Measurements from ENCODE around the gene HRH4. TPM values are rescaled to one million over a fixed set of nuclear protein-coding genes. Genes with fewer than 3 reads are reported as not detected.

HRH4 gene
- total RNA-seq, 2 donors from 2014 or later = not detected

DNA sequence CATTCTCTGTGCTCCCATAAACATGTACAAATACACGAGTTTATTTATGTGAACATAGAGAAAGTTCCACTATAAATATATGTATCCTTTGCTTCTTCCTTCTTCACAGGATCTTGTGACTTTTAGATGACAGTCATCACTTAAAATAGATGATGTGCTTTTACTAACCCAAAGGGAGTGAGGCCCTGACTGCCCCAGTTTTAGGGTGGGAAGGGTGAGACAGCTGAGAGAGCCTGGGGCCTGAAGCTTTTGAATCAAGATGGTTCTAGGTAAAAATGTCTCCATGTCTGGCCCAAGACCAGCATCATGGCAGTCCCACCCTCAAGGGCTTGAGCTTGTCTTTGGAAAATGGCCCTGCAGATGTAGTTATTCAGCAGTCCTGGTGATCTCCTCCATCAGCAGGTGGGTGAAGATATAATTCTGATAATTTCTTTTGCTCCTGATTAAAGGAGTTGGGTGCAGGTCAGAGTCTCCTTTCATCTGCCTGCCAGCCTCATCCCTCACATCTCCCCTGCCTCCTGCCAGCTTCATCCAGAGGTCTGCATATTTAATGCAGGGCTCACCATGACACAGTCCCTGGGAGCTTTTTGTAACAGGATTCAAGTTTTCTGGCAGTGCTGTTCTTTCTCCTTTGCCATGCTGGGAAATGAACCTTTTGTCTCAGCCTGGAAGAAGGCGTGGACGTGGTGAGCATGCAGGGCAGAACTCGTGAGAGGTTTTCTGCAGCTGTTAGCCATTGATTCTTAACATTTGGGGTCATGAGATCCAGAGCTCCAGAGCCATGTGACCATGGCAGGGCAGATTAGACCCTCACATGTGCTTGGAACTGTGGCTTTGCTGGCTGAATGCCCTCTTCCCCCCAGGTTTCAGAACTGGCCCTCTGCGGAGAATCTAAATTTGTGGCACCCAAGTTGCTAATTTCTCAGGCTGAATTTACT, 2.7 kb downstream of the HRH4 start:
- no peak for DNase-seq (ENCODE audit: low spot score)
- intact Hi-C loops (cut with DNase I) = no loop called here

DNA sequence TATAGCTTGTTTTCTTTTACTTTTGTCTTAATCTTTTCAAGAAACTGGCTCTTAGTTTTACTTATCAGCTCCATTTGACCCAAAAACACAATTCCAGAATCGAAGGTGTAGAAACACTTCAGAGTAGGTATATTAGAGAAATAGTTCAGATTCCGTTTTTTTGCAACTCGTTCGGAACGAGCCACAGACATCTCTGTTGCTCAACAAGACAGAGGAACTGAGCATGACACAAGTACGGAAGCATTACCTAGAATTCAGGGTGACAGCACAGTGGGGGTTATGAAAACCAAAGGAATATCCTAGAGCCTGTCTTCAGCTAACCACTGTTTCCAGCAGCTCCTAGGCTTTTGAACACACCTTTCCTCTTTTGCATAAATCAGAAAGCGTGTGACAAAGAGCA, 5.0 kb downstream of the HRH4 start:
- DNase-seq (ENCODE audit: low spot score) = no peak
- intact Hi-C loops (cut with DNase I) = no loop called here

DNA sequence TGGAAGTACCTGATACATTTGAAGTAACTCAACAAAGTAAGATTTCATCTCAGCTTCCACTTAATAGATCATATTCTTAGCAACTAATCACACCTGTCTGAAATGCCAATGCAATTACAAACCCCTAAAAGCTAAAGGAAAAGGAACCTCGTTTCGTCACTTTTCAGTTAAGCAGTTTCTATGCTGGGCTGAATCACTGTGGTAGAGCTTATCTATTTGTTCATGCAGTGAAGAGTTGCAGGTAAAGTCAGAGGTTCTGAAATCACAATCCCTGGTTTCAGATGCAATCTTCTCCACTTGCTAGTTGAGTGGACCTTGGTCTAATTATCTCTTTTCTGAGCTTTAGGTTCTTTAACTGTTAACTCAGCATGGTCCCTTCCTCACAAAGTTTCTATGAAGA, 6.3 kb downstream of the HRH4 start:
- intact Hi-C loops (cut with DNase I) = no loop called here

DNA sequence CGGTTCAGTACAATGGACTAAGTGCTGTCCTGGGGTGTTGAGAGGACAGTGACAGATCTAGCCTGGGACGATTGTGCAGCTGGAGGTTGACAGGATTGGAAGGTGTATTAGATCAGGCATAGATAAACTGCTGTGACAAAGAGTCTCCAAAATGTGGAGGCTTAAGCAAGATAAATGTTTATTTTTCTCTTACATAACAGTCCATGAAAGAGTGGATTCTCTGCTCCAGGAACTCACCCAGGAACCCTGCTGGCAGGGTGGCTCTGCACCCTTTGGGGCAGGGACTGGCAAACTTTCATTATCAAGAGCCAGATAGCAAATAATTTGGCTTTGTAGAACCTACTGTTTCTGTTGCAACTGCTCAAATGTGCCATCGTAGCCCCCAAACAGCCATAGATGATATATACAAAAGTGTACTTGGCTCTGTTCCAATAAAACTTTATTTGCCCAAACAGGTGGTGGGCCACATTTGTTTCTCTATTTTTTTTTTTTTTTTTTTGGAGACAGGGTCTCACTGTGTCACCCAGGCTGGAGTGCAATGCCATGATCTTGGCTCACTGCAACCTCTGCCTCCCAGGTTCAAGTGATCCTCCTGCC, 9.7 kb downstream of the HRH4 start:
- intact Hi-C loops (cut with DNase I) = no loop called here
- DNase-seq (ENCODE audit: low spot score) = no peak

More for the DNA sequence above, 6.3 kb downstream of the HRH4 start:
- no peak for DNase-seq (ENCODE audit: low spot score)

DNA sequence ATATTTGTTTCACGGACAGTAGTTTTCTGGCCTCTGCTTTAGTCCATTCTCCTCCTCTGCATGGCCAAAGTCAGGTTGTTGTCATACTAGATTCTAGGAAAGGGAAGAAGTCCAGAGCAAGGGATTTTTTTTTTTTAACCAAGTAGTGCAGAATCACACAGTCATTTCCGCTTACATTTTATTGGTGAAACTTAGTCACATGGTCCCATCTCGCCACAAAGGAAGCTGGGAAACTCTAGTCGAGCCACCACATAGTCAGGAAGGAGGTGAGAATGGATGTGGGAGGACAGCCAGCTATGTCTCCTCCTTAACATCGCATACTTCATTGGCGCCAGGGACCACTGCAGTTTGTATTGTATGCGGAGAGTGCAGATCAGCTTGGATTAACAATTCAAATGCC, 10.4 kb downstream of the HRH4 start:
- DNase-seq (ENCODE audit: low spot score) = no peak

DNA sequence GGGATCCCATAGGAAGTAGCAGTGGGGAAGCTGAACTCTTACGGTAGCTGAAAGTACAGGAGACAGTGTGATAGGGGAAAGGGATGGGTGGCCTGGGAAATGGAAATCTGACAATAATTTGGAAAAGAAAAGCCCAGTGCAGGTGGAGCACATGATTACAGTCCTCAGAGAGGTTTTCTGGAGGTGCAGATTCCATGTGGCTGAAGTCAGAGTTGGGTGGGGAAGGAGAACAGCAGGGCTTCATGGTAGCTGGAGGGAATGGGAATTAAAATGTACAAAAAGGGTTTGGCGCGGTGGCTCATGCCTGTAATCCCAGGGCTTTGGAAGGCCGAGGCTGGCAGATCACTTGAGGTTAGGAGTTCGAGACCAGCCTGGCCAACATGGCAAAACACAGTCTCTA, 12.2 kb downstream of the HRH4 start:
- DNase-seq (ENCODE audit: low spot score) = no peak
- intact Hi-C loops (cut with DNase I) = no loop called here

More for the DNA sequence above, 10.4 kb downstream of the HRH4 start:
- intact Hi-C loops (cut with DNase I) = no loop called here

DNA sequence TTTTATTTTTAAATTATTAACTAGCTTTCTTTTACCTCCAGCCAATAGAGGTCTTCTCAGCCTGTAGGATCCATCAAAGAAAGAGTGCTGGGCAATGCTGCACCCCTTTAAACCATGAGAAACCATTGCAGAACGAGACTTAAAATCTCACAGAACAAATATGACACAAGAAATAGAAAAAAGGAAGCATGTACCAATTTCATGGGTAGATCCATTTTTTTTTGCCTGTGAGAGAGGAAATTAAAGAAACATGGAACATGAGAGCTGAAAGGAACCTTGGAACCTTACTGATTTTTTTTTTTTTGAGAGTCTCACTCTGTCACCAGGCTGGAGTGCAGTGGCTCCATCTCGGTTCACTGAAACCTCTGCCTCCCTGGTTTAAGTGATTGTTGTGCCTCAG, 14.0 kb downstream of the HRH4 start:
- intact Hi-C loops (cut with DNase I) = no loop called here
- DNase-seq (ENCODE audit: low spot score) = no peak

DNA sequence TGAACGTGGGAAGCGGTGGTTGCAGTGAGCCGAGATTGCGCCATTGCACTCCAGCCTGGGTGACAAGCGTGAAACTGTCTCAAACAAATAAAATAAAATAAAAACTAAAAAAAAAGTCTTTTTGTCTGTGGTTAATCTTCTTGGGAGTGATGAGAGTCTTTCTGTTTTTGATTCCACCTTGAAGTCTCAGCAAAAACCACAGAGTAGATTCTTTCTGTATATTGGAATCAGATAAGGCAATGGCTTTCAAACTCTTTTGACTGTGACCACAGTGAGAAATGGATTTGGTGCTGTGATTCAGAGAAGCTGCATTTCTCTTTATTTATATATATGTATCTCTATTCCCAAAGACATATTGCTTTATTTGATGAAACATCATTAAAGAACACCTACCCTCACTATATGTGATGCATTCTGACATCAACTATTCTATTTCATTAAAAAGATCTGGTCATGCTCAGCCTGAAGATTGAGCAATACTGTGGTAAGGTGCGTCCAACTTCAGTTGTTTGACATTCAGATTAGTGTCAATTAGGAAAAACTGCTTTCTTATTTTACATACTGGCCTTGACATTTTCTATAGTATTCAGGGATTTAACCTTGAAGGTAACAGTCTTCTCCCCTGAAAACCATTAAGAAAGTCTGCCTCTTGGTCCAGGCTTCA, 15.6 kb downstream of the HRH4 start:
- intact Hi-C loops (cut with DNase I) = no loop called here

DNA sequence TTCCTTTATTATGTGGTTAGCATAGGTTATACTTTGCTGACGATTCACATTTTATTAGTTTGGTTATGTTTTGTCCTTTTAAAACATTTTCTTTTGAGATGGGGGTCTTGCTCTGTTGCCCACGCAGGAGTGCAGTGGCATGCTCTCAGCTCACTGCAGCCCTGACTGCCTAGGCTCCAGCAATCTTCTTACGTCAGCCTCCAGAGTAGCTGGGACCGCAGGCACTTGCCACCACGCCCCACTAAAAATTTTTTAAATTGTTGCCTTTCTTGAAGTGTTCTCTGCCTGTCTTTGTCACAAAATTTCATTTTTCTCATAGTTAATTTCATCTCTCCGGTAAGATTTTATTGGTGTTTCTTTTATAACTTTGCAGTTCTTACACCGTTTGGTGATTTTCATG, 18.9 kb downstream of the HRH4 start:
- intact Hi-C loops (cut with DNase I) = no loop called here
- no peak for DNase-seq (ENCODE audit: low spot score)

More for the DNA sequence above, 15.6 kb downstream of the HRH4 start:
- no peak for DNase-seq (ENCODE audit: low spot score)

DNA sequence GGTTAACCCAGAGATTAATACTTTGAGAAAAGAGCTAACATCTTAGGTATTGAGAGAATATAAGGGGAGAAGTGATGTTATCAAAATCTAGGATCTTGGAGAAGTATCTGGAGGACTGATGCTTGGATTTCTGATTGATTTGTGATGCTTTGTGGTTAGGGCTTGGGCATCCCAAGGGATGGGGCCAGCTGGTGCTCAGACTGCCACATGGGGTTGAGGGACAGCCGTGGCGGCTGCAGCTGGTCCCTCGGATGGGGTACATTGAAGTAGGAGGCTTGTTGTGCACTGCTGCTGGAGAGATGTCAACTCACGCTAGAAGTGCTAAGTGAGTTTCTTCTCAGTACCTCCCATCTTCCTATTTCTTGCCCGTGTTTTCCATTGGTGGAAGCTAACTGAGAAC, 22.4 kb downstream of the HRH4 start:
- no peak for DNase-seq (ENCODE audit: low spot score)

DNA sequence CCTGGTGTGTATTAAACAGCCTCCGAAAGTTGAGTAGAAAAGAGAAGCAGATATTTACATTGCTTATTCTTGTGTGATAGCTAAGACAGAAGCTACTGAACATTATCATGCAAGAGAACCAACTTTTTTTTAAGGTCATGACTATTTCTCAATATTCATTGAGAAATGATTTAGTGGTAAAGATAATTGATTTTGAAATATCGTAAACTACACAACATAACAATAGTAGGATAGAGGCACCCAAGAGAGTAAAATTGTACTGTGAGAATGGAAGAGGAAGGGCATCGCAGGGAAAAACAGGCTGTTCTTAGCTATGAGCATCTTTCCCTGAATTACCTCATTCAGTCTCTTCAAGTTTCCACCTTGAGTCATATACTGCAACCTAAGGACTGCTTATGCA, 25.2 kb downstream of the HRH4 start:
- DNase-seq (ENCODE audit: low spot score) = no peak
- intact Hi-C loops (cut with DNase I) = loop anchor here in 1 of 2 donors (10.0 kb wide), 1 partner anchor 239 kb away; no protein-coding TSS in a partner anchor

More for the DNA sequence above, 22.4 kb downstream of the HRH4 start:
- intact Hi-C loops (cut with DNase I) = loop anchor here in 1 of 2 donors (10.0 kb wide), 1 partner anchor 242 kb away; no protein-coding TSS in a partner anchor

DNA sequence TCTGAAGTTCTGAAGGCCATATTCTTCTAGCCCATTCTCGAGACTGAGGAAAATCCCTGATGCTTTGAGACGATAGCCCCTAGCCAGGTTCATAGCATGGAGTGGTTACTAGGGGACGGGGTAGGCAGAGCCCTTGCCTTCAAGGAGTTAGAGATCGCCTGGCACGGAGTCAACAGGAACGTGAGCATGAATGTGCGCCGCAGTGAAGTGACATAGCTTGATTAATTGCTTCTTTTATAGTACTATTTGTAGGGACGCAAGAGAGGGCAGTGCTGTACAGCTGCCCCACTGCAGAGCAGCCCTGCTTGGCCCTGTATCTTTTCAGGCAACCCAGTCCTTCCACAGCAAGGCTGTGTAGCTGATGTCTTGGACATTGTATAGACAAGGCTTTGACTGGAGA, 26.2 kb downstream of the HRH4 start:
- intact Hi-C loops (cut with DNase I) = loop anchor here in 1 of 2 donors (10.0 kb wide), 1 partner anchor 238 kb away; no protein-coding TSS in a partner anchor
- no peak for DNase-seq (ENCODE audit: low spot score)

DNA sequence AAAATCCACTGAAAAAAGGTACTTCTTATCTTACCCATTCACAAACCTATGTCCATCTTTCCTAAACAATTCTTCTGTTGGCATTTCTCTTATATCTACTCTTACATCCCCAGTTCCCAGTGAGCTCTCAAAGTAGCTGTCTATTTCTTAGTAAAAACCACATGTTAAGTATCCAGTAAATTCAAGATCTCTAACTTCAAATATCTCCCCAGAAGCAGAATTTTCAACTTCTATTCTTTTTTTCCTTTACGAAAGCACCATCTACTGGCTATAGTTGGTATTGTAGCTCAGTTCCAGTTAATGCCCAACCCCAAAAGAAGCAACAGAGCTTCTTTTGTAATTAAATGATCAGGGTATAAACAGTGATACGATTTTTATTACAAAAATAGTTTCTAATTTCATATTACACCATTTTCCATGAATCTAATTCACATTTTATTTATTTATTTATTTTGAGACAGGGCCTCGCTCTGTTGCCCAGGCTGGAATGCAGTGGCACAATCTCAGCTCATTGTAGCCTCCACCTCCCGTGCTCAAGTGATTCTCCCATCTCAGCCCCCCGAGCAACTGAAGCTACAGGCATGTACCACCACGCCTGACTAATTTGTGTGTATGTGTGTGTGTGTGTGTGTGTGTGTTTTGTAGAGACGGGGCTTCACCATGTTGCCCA, 28.5 kb downstream of the HRH4 start:
- no peak for DNase-seq (ENCODE audit: low spot score)
- intact Hi-C loops (cut with DNase I) = loop anchor here in 1 of 2 donors (10.0 kb wide), 1 partner anchor 236 kb away; no protein-coding TSS in a partner anchor

DNA sequence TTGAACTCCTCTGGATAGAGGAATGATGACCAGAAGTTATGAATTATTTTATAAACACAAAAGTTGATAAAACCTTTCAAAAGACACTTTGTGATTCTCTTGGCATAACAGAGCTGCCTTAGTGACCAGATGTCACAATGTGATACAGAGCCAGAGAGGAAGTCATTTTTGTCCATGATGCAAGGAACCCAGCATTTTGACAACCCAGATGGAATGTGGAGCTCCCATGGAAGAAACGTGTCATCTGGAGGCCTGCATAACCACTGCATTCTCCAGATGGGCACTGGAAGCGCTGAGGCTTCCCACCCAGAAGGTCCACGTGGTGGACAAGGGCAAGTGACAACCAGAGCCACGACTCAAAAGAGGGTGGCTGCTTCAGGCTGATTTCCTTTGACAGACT, 30.1 kb downstream of the HRH4 start:
- DNase-seq (ENCODE audit: low spot score) = no peak

DNA sequence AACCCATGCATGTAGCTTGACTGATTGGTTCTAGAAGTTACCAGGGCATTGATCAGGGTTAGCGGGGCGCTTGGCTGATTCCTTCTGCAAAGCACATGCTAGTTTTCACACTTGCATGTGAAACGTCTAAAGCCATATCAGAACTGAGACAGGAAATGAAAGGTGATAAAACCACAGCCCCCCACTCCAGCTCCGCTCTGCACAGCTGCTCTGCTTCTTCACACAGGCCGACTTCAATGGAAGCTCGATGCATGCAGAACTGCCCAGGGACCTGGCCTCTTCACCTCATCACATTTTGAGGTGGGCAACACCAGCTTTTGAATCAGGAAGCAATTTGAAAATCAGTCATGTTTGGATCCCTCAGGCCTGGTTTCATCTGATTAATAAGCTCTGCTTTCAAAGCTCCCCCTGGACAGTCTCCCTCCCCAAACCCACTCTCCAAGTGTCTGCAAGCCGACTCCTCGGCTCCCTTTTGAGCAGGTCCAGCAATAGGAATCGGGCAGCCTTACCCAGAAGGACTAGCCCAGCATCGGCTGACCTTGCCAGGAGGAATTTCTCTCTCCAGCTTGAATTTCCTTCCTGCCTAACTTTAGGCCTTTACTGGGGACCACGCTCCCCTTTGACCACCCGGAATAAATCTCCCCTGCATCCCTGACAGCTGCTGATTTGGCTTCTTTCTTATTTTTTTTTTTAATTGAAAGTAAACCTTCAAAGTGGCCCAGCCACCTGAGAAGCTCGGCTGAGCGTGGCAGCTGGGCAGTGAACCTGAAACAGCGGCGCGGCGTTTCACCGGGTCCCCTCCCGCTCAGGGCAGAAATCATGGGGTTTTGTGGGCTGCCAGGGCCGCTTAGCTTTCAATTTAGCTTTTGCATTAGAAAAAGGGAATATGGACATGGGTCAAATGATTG, 31.7 kb downstream of the HRH4 start:
- DNase-seq (ENCODE audit: low spot score) = no peak
- intact Hi-C loops (cut with DNase I) = no loop called here

More for the DNA sequence above, 30.1 kb downstream of the HRH4 start:
- intact Hi-C loops (cut with DNase I) = no loop called here

DNA sequence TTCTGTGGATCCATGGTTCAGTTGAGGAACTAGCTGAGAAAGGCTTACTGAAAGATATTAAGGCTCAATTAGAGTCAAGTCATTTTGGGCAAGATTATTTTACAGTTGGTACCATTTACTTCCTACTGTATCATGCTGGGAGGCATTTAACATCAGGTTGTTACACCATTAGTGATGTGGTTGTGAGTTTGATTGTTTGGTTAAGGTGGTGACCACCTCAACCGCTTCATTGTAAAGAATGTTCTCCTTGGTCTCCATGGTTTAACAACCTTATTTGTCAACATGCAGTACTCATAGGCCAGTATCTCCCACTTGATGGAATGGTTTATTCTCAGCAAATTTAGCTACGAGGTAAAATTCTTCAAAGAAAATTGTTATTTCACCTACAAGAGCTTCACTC, 34.1 kb downstream of the HRH4 start:
- intact Hi-C loops (cut with DNase I) = no loop called here
- no peak for DNase-seq (ENCODE audit: low spot score)

DNA sequence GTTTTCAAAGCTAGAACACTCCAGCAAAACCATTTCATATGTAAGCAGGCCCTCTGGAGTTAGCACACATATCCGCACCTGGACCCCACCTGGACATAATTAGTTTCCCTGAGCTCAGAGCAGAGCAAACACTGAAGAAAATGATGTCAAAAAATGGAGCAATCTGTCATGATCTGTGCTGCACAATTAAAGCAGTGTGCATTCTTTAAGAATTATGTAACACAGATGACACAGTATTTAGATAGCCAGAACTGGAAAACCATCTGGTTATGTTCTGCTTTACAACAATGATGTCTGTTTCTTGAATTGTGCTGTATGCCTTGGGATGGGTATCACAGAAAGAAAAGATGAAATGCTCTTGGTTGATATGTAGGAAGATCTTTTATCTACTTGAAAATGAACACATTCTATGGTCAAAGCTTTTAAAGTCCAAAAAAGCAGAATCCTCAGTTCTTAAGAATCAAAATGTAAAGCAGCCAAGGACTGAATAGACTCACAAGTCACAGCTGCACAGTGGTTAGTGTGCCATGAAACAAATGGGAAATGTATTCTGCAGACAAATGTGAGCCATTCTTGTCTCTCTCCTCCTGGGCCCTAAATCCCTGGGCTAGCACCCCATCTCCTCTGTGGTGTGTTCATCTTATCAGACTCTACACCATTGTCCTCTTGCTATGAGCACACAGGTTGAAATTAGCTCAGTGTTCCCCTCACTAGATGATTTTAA, 36.8 kb downstream of the HRH4 start:
- intact Hi-C loops (cut with DNase I) = no loop called here
- no peak for DNase-seq (ENCODE audit: low spot score)

DNA sequence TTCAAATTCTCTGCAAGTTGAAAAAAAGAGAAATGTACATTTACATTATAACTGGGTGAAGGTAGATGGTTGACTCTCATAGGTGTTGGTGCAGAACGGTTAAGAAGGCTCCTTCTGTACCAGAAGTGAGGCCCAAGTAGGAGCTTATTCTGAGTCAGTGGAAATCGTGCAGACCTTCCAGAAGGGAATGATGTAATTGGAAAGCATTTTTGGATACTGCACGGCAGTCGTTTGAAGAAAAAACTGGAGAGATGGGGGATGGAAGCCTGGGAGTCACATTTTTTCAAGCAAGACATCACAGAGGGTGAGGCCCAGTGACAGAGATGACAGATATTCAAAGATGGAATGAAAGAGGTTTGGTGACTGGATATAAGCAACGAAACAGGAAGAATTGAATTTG, 39.4 kb downstream of the HRH4 start:
- intact Hi-C loops (cut with DNase I) = no loop called here
- no peak for DNase-seq (ENCODE audit: low spot score)
